H7 (cell line): ENCODE results near the gene IFT122. TPM values are rescaled to one million over a fixed set of nuclear protein-coding genes. Genes with fewer than 3 reads are reported as not detected.
"Not testable (repeated sequence)": the region's sequence is repeated elsewhere in the genome, so short reads cannot be mapped to it uniquely, and the experiment has no call there.

Source experiments
- DNase-seq: peaks from one replicate; pipeline ENCODE4 v3.0.0; 2012
- H3K27me3 ChIP-seq: 2 replicates; pipeline ENCODE4 v1.6.0; 2011; ENCODE audit warnings: mild to moderate bottlenecking, low read length; ENCODE audit not compliant: control insufficient read depth, insufficient read depth
- H3K36me3 ChIP-seq: replicated peaks from 2 replicates; pipeline ENCODE4 v1.5.1; 2011; ENCODE audit warnings: low read length; ENCODE audit not compliant: control insufficient read depth, insufficient read depth
- H3K4me3 ChIP-seq: 2 replicates; pipeline ENCODE4 v1.5.1; 2011; ENCODE audit warnings: low read depth, mild to moderate bottlenecking, control low read depth, low read length, moderate library complexity; ENCODE audit not compliant: insufficient read depth
- total RNA-seq: library from RNA; depleted of rRNA; stranded (reverse); fragments of >200 nt; shearing (Covaris generic); gene quantifications from 2 replicates; pipeline ENCODE4 v1.2.3, GENCODE V29; 2014

The IFT122 gene
- total RNA-seq, 1 experiment from 2014 or later, result 22.0 TPM

DNA sequence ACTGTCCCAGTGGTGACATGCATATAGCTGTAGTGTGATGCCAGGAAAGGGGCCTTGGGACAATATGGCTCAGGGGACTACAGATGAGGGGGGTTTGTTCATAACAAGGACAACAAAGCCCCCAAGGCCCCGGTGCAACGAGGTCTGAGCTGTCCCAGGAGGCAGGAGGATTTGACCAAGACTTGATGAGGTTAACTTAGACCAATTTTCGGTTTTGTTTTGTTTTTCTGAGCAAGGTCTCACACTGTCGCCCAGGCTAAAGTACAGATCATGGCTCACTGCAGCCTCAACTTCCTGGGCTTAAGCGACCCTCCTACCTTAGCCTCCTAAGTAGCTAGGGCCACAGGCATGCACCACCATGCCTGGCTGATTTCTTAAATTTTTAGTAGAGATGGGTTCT lies 35.4 kb upstream of the IFT122 start:
- no peak for DNase-seq
- H3K27me3 ChIP-seq, result no peaks in the 10 kb centered on the region
- no peaks in the 10 kb centered on the region for H3K36me3 ChIP-seq
- H3K4me3 ChIP-seq, result no peak overlapping the region

DNA sequence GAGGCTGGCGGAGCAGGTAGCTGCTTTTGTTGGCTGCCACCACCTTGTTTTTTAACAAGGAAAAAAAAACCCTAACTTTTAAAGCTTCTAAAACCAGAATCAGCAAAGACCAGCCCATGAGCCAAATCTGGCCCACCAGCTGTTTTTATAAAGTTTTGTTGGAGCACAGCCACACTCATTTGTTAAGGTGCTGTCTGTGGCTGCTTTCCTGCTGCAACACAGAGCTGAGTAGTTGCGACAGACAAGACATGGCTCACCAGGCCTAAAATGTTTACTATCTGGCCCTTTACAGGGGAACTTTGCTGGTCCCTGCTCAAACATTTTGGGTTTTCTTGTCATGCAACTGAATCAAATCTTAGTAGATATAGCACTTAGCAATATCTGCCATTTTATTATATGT lies 30.5 kb upstream of the IFT122 start:
- H3K36me3 ChIP-seq, result no peaks in the 10 kb centered on the region
- H3K27me3 ChIP-seq, result no peaks in the 10 kb centered on the region; the same call in 1 of the 2 replicates
- DNase-seq, result no peak
- H3K4me3 ChIP-seq, result no peak overlapping the region

DNA sequence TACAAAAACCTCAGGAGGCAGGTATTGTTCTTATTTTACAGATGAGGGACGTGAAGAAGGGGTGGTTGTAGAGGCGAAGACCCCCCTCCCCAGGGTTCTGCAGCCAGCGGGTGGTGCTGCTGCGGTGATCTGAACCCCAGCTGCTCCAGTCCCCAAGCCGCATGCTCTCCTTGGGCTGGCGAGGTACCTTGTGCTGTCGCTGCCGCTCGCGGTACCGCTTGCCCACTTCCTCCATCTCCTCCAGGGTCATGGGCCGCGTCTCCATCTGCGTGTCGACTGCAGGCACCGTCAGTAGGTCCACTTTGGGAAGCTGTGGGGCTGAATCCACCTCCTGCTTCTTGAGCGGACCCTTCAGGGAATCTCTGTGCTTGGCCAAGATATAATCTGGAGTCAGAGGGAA lies 29.1 kb upstream of the IFT122 start:
- Histone ChIP-seq H3K36me3 (no peaks in the 10 kb centered on the region), H3K27me3 (no peaks in the 10 kb centered on the region; the same call in 1 of the 2 replicates), H3K4me3 (no peak overlapping the region)
- DNase-seq, result no peak

DNA sequence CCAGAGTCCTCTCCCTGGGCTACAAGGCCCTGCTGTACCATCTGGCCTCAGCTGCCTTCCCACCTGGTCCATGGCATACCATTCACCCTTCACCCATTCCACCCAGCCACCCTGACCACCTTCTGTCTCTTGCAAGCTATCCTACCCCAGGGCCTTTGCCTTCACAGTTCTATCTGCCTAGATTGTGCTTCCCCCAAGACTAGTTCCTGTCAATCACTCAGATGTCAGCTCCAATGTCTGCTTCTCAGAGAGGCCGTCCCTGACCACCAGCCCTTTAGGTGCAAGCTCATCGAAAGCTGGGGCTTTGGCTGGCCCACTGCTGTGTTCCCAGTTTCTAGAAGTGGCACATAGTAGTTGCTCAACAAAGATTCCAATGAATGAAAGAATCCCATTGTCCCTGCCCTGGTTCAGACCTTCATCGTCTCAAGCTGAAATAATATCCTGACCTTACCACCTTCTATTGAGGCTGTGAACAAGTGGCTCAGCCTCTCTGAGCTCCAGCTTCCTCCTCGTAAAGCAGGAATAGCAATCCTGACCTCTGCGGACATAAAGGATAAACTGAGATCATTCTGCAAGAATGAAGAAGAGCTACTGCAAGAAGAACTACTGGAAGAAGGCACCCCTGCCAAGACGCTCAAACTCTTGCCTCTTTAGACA lies 27.4 kb upstream of the IFT122 start:
- no peak for DNase-seq
- no peaks in the 10 kb centered on the region; the same call in 1 of the 2 replicates for H3K27me3 ChIP-seq
- no peaks in the 10 kb centered on the region for H3K36me3 ChIP-seq
- H3K4me3 ChIP-seq, result no peak overlapping the region

DNA sequence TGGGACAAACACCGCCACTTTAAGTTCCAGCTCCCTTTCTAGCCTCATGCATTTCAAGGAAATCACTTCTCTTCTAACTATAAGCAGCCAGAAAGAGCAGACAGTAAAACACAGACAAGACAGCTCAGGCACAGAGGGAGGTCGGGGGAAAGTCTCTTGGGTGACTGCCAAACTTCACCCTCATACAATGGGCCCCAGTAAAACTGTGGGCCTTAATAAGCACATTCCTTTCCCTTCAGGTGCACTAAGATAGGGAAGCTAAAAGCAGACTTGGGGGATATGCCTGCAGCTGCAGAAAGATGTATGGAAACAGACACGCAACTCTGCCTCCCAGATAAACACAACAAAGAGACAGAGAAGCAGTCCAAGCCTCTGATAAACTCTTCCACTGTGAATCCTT lies 26.8 kb upstream of the IFT122 start:
- H3K27me3 ChIP-seq, H3K36me3 ChIP-seq, DNase-seq, H3K4me3 ChIP-seq: not testable (repeated sequence)

DNA sequence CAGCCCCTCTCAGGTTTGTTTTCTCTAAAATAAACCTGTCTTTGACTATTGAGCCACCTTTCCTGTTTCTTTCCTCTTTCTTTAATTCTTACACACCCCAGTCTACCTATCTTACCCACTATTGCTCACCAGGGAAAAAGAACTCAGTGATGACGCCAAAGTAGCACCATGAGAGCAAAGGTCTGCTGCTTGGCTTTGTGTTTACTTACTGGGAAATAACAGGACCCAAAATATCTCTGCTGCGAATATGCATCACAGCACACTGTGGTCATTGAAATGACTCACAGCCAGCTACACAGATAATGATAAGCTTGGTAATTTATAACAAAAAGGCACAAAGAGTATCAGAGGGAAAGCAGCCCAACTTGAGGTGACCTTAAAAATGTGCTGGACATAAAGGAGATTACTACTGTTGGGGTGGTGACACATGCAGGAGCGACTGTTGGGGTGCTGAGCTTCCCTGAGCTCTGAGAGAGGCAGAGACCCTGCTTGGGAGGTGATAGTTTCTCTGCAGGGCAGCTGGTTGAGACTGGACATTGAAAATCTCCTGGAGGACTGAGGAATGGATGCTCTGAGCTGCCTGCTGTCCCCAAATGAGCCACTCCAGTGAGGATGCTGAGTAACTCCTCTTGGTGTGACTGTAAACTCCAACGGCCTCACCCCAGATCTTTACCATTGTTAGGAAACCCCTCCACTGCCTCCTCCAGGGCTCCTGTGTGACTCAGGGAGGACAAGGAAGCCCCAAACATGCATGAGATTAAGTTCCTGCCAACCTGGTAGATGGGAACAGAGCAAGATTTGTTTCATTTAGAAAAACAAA lies 26.1 kb upstream of the IFT122 start:
- DNase-seq, result peak; percentile 23

DNA sequence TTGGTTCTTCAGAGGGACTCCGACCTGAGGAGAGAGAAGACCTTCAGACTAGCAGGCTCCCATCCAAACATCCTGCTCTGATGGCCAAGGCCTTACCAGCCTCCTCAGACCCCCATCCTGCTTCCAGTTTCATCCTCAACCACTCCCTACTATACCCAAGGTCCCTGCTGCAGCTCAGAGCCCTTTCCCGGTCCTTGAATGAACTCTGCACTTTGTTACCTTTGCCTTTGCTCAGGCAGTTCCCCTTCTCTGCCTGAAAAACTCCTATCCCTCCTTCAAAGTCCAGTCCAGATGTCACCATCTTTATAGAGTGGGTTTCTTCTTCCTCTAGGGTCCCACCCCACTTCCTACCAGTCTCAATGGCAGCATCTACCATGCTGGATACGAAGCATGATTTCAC lies 24.6 kb upstream of the IFT122 start:
- no peaks in the 10 kb centered on the region for H3K36me3 ChIP-seq
- no peak for DNase-seq
- H3K27me3 ChIP-seq, result no peaks in the 10 kb centered on the region; the same call in 1 of the 2 replicates
- H3K4me3 ChIP-seq, result no peak overlapping the region

More for the DNA sequence above, 26.1 kb upstream of the IFT122 start:
- no peak overlapping the region for H3K4me3 ChIP-seq
- H3K27me3 ChIP-seq, result no peaks in the 10 kb centered on the region; the same call in 1 of the 2 replicates
- no peaks in the 10 kb centered on the region for H3K36me3 ChIP-seq

DNA sequence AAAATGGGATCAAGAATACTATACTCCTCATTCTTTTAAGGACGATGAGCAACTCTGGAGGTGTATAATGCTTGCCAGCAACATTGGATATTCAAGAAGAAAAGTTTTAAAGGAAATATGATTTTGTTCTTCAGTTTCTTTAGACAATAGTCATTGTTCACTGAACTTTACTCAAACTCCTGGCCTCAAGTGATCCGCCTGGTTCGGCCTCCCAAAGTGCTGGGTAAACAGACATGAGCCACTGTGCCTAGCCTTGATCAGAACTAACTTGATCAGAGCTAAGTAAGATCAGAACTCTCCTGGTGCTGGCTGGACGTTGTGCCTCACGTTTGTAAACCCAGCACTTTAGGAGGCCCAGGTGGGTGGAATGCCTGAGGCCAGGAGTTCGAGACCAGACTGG lies 24.2 kb upstream of the IFT122 start:
- H3K27me3 ChIP-seq, result no peaks in the 10 kb centered on the region; the same call in 1 of the 2 replicates
- no peaks in the 10 kb centered on the region for H3K36me3 ChIP-seq
- DNase-seq, result no peak
- H3K4me3 ChIP-seq, result no peak overlapping the region

DNA sequence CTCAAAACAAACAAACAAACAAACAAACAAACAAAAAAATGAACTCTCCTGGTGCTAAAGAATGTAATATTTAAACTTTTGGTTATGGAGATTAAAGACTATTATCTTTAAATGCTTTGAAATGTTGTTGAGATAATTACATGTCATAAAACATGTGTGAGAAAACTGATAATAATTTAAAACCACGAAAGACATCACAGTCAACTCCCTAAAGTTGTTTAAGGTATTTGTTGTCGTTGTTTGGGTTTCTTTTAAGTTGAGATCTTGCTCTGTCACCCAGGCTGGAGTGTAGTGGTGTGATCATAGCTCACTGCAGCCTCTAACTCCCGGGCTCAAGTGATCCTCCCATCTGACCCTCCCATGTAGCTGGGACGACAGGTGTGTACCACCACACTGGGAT lies 23.6 kb upstream of the IFT122 start:
- H3K4me3 ChIP-seq, result no peak overlapping the region
- no peaks in the 10 kb centered on the region for H3K36me3 ChIP-seq
- DNase-seq, result no peak
- no peaks in the 10 kb centered on the region; the same call in 1 of the 2 replicates for H3K27me3 ChIP-seq

DNA sequence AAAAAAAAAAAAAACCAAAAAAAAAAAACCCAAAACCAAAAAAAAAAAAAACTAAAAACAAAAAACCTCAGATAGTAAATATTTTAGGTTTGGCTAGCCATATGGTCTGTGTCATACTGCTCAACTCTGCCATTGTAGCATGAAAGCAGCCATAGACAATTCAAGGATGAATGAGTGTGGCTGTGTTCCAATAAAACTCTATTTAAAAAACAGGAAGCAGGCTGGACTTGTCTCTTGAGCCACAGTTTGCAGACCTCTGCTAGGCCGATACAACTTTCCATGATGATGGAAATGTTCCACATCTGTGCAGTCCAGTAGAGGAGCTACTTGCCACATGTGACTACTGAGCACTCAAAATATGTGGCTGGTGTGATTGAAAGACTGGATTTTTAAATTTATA lies 22.7 kb upstream of the IFT122 start:
- no peak for DNase-seq
- H3K4me3 ChIP-seq, result no peak overlapping the region
- no peaks in the 10 kb centered on the region for H3K36me3 ChIP-seq
- no peaks in the 10 kb centered on the region; the same call in 1 of the 2 replicates for H3K27me3 ChIP-seq

DNA sequence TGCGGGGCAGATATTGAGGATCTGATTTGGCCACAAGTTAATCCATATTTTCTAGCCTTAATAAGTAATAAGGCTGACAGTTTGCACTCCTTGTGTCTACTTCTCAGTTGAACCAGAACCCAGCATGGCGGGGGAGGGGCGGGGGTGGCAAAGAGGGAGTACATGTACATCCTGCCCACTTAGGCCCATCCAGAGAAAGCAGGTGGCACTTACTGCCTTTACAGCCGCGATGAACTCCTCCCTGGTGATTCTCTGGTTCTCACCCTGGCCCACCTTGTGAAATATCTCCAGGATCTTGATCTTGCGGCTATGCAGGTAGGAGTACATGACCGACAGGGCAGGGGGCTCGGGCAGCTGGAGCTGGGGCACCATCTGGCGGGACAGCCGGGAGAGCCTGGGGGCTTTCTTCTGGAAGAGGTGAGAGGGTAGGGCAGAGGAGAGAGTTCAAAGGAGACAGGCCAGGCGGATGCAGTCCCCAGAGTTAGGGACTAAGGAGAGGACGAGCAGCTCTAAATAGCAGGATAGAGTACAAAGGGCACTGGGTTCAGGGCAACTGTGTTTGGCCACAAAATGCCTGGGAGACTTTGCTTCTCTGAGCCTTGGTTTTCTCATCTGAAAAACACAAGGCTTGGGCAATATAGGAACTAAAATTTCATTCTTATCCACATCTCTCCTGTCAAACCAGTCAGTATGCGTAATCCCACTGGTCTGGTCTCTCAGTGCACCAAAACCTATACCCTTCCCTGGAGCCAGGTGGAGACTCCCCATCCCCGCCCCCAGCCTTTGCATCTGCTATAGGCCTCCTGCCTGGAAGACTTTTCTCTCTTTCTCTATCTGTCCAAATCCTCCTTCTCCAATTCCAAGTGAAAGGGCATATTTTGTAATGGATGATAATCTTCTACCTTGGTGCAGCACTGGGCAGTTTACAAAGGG lies 21.7 kb upstream of the IFT122 start:
- Histone ChIP-seq H3K27me3 (no peaks in the 10 kb centered on the region; the same call in 1 of the 2 replicates), H3K4me3 (no peak overlapping the region), H3K36me3 (no peaks in the 10 kb centered on the region)
- DNase-seq, result peak; percentile 64

DNA sequence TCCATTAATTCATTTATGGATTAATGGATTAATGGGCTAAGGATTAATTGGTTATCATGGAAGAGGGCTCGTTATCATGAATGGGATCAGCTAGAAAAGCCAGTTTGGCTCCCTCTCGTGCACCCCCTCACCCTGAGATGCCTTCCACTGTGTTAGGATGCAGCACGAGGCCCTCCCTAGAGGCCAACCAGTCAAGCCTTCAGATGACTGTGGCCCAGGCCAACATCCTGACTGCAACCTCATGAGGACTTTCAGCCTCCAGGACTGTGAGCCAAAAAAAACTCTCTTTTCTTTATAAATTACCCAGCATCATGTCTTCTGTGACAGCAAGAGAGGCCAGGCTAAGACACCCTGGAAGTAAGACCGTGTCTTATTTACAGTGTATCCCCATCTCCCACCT lies 20.5 kb upstream of the IFT122 start:
- no peak for DNase-seq
- Histone ChIP-seq H3K4me3 (no peak overlapping the region), H3K36me3 (no peaks in the 10 kb centered on the region), H3K27me3 (no peaks in the 10 kb centered on the region)

DNA sequence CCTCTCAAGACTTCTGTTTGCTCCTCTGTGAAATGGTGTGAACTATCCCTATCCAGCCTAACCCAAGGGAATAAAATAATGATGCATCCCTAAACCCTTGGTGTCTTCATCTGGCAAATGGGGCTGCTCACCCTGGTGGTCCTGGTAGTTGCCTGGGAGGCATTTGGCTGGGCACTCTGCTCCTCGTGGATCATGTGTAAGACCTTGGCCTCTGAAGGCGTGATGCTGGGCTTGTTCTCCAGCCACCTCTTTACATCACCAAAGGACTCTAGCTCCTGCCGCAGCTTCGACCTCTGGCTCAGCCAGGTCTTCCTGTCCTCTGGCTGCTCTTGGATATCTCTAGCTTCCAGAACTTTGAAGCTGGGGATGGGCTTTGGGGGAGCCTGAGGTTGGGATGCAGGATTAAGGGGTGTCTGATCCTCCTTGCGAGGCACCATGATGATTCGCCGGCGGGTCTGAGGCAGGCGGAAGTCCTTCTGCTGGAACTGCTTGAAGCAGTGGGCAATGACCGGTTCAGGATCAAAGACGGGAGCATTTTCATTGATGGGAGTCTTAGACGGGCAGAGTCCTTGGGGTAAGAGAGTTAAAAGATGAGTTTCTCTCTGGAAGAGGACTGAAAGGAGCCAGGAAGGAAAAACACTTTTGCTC lies 18.7 kb upstream of the IFT122 start:
- H3K36me3 ChIP-seq, result no peaks in the 10 kb centered on the region
- H3K27me3 ChIP-seq, result no peaks in the 10 kb centered on the region
- no peak for DNase-seq
- no peak overlapping the region for H3K4me3 ChIP-seq
